ENCODE results near the gene ORC3. TPM values are rescaled to one million over a fixed set of nuclear protein-coding genes. Genes with fewer than 3 reads are reported as not detected.

ORC3 gene
- 21.3 TPM for polyA plus RNA-seq (2013, experiment 1 of 2; ENCODE audit: insufficient read length)
- polyA plus RNA-seq (2013, experiment 2 of 2; ENCODE audit: insufficient read length): 22.1 TPM

GRCh38 chr6:87589693-87590416 lies at the start of gene ORC3, which contains the start of gene RARS2:
TSS of gene ORC3 (plus strand) at chr6:87590135. CDS start at chr6:87590169, 34 bp downstream.
TSS of gene RARS2 (minus strand) at chr6:87589987. CDS start at chr6:87589957, 30 bp downstream.
- DNase-seq: peak; percentile 94

- DNase-seq: no peak
These were observed 49.4 kb upstream of the ORC3 start for GRCh38 chr6:87540539-87540938.

- DNase-seq: no peak
These were observed 48.9 kb upstream of the ORC3 start for GRCh38 chr6:87541041-87541440.

- DNase-seq: peak; percentile 11
These were observed 48.2 kb upstream of the ORC3 start for GRCh38 chr6:87541744-87542143.

- DNase-seq: no peak
These were observed 46.0 kb upstream of the ORC3 start for GRCh38 chr6:87543696-87544473.

GRCh38 chr6:87544474-87544735 lies 45.5 kb upstream of the ORC3 start:
- DNase-seq: no peak

DNA sequence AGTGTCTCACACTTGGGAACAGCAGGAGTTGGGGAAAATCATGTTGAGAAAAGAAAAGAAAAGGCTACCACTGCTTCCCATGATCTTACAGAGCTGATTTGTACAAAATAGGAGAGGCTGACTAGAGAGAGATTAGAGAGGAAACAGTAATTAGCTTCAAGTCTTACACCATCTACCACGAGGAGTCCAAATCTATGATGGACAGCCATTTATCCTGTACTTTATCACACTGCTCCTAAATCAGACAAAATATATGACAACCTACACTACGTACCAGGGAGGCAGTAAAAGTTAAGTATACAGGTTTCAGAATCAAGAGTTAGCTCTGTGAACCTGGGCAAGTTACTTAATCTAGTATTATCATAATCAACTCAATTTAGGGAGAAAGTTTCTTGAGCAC lies 38.1 kb upstream of the ORC3 start:
- no peak for DNase-seq

DNA sequence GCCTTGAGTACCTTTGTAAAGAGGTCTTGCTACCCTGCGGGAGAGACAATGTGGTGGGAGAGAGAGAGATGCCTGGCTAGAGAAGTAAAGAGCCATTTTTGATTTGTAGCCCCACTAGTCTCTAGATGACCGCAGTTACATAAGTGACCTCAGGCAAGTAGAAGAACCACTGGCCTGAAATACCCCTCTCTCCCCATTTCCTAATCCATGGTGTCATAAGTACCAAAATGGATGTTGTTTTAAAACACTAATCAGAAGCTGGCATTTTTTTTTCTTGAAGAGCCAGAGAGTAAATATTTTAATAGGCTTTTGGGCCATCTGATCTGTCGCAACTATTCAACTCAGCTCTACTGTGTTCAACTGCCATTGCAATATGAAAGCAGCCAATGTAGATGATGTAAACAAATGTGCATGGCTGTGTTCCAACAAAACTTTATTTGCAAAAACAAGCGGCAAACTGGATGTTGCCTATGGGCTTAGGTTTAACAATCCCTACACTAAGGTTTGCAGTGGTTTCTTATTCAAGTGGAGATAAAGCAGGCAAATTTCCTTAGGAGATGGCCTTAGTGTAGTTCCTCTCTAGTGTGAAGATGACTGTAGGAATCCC lies 36.7 kb upstream of the ORC3 start:
- no peak for DNase-seq

- DNase-seq: no peak
These were observed 34.4 kb upstream of the ORC3 start for GRCh38 chr6:87555506-87555905.

- no peak for DNase-seq
These were observed 31.5 kb upstream of the ORC3 start for GRCh38 chr6:87558446-87558845.

DNA sequence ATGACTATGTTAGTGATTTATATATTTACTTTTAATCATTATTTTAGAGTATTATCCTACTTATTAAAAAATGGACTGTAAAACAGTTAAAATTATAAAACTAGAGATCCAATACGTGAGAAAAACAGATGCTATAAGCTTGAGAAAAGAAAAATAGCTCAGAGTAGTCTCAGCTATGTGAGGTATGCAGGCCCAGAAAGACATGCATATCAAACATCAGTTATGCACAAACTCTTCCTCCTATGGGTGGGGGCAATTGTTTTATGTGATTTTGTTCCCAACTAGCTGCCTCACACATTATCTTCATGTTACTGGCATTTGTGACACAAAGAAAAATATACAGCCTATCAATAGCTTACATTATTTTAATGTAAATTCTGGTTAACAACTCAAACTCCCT lies 28.9 kb upstream of the ORC3 start:
- DNase-seq: peak; percentile 58

DNA sequence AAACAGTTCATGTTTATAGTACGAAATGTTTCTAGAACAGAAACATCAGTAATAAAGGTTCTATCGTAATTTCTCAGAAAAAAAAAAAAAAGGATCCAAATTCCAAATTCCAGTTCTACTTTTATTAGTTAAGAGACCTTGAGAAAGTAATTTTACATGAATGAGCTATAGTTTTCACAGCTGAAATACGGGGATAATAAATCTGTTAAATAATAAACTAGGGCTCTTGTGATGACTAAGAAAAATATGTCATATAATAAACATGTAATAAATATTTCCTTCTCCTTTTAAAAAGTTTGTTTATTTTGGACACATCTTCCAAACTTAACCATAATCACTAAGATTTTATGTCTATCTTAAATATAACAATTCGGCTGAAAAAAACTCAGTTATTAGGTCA lies 17.9 kb upstream of the ORC3 start:
- DNase-seq: no peak

- DNase-seq: no peak
These were observed 17.1 kb upstream of the ORC3 start for GRCh38 chr6:87572883-87573282.

- DNase-seq: no peak
These were observed 16.5 kb upstream of the ORC3 start for GRCh38 chr6:87573307-87574024.

- DNase-seq: no peak
These were observed 15.6 kb upstream of the ORC3 start for GRCh38 chr6:87574237-87574804.

DNA sequence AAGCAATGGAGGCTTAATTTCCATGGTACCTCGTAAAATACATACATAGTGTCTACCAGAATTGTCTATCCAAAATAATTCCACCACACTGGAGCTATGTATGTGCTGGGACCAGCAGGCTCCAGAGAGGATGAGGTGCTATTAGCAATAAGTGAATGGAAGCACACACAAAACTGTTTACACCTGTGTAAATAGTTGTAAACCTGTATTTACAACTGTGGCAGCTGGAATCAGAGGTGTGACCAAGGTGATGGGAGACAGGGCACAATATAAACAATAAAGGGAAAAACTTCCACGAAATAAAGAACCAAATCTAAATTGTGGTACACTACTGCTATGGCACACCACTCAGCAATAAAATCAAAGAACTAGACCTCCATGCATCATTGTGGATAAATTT lies 14.5 kb upstream of the ORC3 start:
- DNase-seq: no peak

GRCh38 chr6:87583822-87584221 lies 6.1 kb upstream of the ORC3 start:
- DNase-seq: no peak

- DNase-seq: no peak
These were observed 3.4 kb upstream of the ORC3 start for GRCh38 chr6:87586371-87587077.

DNA sequence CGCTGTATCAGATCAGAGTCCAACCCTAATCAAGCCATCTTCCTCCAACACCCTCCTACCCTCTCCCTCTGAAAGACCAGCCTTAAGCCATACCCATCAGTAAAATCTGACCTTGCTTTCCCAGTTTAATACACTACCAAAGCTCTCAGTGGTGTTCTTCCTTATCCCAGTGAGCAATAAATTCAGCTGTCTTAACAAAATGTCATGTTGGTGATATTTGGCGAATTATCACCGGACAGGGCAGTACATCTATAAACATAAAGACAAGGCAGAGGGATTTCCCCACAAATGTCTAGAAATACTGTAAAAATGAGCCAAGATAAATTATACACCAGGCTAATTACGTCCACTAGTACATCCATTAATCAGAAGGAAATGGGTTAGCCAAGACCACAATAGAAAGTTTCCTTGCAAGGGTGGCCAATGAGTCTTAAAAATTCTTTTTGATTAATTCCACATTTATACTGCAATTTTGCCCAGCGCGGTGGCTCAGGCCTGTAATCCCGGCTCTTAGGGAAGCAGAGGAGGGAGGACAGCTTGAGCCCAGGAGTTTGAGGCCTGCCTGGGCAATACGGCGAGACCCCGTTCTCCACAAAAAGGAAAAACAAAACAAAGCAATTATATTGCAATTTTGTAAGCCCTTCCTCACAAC lies 1.1 kb upstream of the ORC3 start:
- peak; percentile 16 for DNase-seq

DNA sequence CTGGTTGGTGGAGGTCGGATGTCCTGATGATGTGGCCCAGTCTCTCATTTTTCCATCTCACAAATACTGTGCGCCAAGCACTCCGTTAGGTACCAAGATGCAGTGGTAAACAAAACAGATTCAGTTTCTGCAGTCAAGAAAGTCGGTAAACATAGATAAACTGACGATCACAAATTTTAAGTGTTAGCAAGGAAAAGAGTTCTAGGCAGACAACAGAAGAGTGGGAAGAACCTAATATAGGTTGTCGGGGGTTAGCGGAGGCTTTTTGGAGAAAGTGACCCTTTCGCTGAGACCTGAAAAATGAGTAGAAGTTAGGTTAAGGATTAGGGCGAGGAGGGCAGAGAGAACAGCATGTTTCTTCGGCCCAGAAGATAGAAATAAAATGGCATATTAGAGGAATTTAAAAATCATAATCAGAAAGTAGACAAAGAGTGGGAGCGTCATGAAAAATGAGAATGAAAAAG lies 514 bp downstream of the ORC3 start:
- DNase-seq: no peak

- DNase-seq: no peak
These were observed 1.1 kb downstream of the ORC3 start for GRCh38 chr6:87590990-87591389.

All from fibroblast of skin of scalp (primary cell).